HepG2 (cell line): ENCODE measurements around the gene TOM1L1. TPM values are rescaled to one million over a fixed set of nuclear protein-coding genes. Genes with fewer than 3 reads are reported as not detected.

ENCODE experiments used
- CEBPG ChIP-seq: IDR thresholded peaks from 2 replicates; pipeline ENCODE4 v1.6.1; 2016
- HNF1A ChIP-seq, 2 experiments: sonication (generic) in 1 of 2; formaldehyde crosslinking in 1 of 2; IDR thresholded peaks; 2 replicates each; pipeline versions ENCODE4 v1.4.0 to v1.6.1; 2016 to 2020; ENCODE audit warnings: borderline replicate concordance in 1 of 2, low read depth in 1 of 2, mild to moderate bottlenecking in 1 of 2, missing genetic modification reagents in 1 of 2
- IRF2 ChIP-seq: IDR thresholded peaks from 2 replicates; pipeline ENCODE4 v1.6.1; 2018; ENCODE audit warnings: missing genetic modification reagents, missing compliant biosample characterization
- MAFG ChIP-seq: sonication (generic); formaldehyde crosslinking; IDR thresholded peaks from 2 replicates; pipeline ENCODE4 v1.5.1; 2020; ENCODE audit warnings: mild to moderate bottlenecking, missing genetic modification reagents
- NFKBIZ ChIP-seq: IDR thresholded peaks from 2 replicates; pipeline ENCODE4 v1.6.1; 2018; ENCODE audit warnings: missing genetic modification reagents, missing compliant biosample characterization
- PRDM10 ChIP-seq: sonication (generic); formaldehyde crosslinking; IDR thresholded peaks from 2 replicates; pipeline ENCODE4 v1.4.0; 2020; ENCODE audit warnings: low read depth, missing genetic modification reagents
- SIN3B ChIP-seq: fragments of 150-350 bp; IDR thresholded peaks from 2 replicates; pipeline ENCODE4 v1.6.1; 2014; ENCODE audit warnings: low read length
- UBTF ChIP-seq: sonication (generic); formaldehyde crosslinking; IDR thresholded peaks from 2 replicates; pipeline ENCODE4 v1.4.0; 2020; ENCODE audit warnings: mild to moderate bottlenecking, missing genetic modification reagents
- ZHX2 ChIP-seq, 2 experiments: sonication (generic) in 1 of 2; formaldehyde crosslinking in 1 of 2; IDR thresholded peaks; 2 replicates each; pipeline versions ENCODE4 v1.6.1 to v1.9.0; 2014 to 2022; ENCODE audit warnings: antibody characterized with exemption in 1 of 2, borderline replicate concordance in 1 of 2, inconsistent platforms in 1 of 2, low read depth in 1 of 2, missing genetic modification reagents in 1 of 2
- ZKSCAN1 ChIP-seq: fragments of 150-350 bp; IDR thresholded peaks from 2 replicates; pipeline ENCODE4 v1.6.1; 2014; ENCODE audit warnings: low read length
- polyA plus RNA-seq, 8 experiments: library from polyadenylated mRNA; depleted of rRNA in 3 of 8; stranded (reverse) in 7 of 8; unstranded in 1 of 8; fragments of >200 nt; fragmentation: Illumina TruSeq in 4 of 8; extraction: Trizol in 4 of 8; gene quantifications; 2 replicates each; pipeline versions ENCODE4 v1.2.1 to v1.2.3, GENCODE V29; 2011 to 2016; ENCODE audit warnings: low read depth in 4 of 8, missing spikeins in 1 of 8, mixed read lengths in 1 of 8; ENCODE audit not compliant: insufficient read depth in 1 of 8
- total RNA-seq, 5 experiments: library from RNA; depleted of rRNA; stranded (reverse); fragments of >200 nt; fragmentation: Illumina TruSeq; extraction: Trizol; gene quantifications; 2 replicates each; pipeline ENCODE4 v1.2.3, GENCODE V29; 2016; ENCODE audit warnings: low read depth in 1 of 5

Gene TOM1L1
- total and polyA plus RNA-seq, 2 of the 13 experiments (the other 11 are each of a cell fraction or from before 2014, with no cell fraction given) = 45.3 to 51.3 TPM

- TF ChIP-seq PRDM10 (no peak; the same call in 1 of the 2 replicates), HNF1A (IDR thresholded peaks at IDR 0.05; ENCODE audit: low read depth) (no peak; the same call in 1 of the 2 replicates), HNF1A (CRISPR knock-in tag; IDR thresholded peaks at IDR 0.05; ENCODE audit: borderline replicate concordance) (peak; percentile 61; the same call in 1 of the 2 replicates), NFKBIZ (0 out of 2 replicates have a peak, but pooled peaks have one; percentile 29), ZKSCAN1 (no peak), UBTF (CRISPR knock-in tag) (peak; percentile 75), MAFG (CRISPR knock-in tag) (no peak), CEBPG (CRISPR knock-in tag) (peak; percentile 59; the same call in 1 of the 2 replicates), SIN3B (peak; percentile 78), ZHX2 (IDR thresholded peaks at IDR 0.05; ENCODE audit: low read depth) (peak; percentile 35; the same call in 1 of the 2 replicates), ZHX2 (CRISPR knock-in tag; IDR thresholded peaks at IDR 0.05; ENCODE audit: borderline replicate concordance) (peak; percentile 69; the same call in 1 of the 2 replicates), IRF2 (CRISPR knock-in tag) (peak; percentile 86)
Measured at GRCh38 chr17:54968262-54968987, 67.8 kb downstream of the TOM1L1 start, which contains the start of the genes COX11 and STXBP4 (continued).
